HFF-Myc (cell line): ENCODE data around the gene GATB.
"Not testable (repeated sequence)": the region's sequence is repeated elsewhere in the genome, so short reads cannot be mapped to it uniquely, and the experiment has no call there.

Source experiments
- DNase-seq: peaks from one replicate; pipeline ENCODE4 v3.0.0-alpha.2; 2011; ENCODE audit warnings: low read depth; ENCODE audit errors: extremely low read depth
- H3K4me3 ChIP-seq: replicated peaks from 2 replicates; pipeline ENCODE4 v1.5.1; 2011; ENCODE audit warnings: low read depth, mild to moderate bottlenecking, control low read depth, low read length
- TF ChIP-seq, protein P1 (sequence below): IDR thresholded peaks from 2 replicates; pipeline ENCODE4 v1.5.1; 2012; ENCODE audit warnings: mild to moderate bottlenecking, low read depth, low read length, control low read depth; ENCODE audit errors: missing control alignments

The GATB gene

GRCh38 chr4:151738720-151739517, 21.9 kb downstream of the GATB start:
- no peak for DNase-seq
- no peak overlapping the region for H3K4me3 ChIP-seq

GRCh38 chr4:151736852-151737251, 24.0 kb downstream of the GATB start:
- H3K4me3 ChIP-seq, DNase-seq: not testable (repeated sequence)

More at GRCh38 chr4:151738720-151739517, 21.9 kb downstream of the GATB start:
- TF ChIP-seq, protein P1, sequence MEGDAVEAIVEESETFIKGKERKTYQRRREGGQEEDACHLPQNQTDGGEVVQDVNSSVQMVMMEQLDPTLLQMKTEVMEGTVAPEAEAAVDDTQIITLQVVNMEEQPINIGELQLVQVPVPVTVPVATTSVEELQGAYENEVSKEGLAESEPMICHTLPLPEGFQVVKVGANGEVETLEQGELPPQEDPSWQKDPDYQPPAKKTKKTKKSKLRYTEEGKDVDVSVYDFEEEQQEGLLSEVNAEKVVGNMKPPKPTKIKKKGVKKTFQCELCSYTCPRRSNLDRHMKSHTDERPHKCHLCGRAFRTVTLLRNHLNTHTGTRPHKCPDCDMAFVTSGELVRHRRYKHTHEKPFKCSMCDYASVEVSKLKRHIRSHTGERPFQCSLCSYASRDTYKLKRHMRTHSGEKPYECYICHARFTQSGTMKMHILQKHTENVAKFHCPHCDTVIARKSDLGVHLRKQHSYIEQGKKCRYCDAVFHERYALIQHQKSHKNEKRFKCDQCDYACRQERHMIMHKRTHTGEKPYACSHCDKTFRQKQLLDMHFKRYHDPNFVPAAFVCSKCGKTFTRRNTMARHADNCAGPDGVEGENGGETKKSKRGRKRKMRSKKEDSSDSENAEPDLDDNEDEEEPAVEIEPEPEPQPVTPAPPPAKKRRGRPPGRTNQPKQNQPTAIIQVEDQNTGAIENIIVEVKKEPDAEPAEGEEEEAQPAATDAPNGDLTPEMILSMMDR: no peak

- TF ChIP-seq, protein P1: no peak
- DNase-seq: no peak
- no peak overlapping the region for H3K4me3 ChIP-seq
These were observed 24.4 kb downstream of the GATB start for GRCh38 chr4:151736361-151736760.

- not testable (repeated sequence) for H3K4me3 ChIP-seq, DNase-seq
These were observed 29.1 kb downstream of the GATB start for GRCh38 chr4:151731670-151732069.

- H3K4me3 ChIP-seq: no peak overlapping the region
These were observed 30.9 kb downstream of the GATB start for GRCh38 chr4:151729731-151730559.

DNA sequence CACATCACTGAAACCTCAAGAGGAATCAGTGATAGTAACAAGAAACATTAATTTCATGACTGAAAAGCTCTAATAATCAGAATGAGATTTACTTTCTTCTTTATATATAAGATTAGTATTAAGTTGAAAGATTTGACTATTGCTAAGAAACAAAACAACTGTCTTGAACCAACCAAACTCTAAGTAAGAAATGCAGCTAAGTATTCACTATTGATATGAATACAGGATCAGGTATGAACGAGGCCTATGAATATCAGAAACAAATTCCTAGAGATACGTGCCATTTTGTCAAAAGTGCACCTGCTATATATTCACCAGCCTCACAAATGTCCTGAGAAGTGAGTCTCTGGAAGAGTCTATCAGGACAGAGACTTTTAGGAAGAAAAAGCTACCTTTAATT, 32.1 kb downstream of the GATB start:
- DNase-seq: no peak
- H3K4me3 ChIP-seq: no peak overlapping the region
- TF ChIP-seq, protein P1: no peak

More at GRCh38 chr4:151729731-151730559, 30.9 kb downstream of the GATB start:
- TF ChIP-seq, protein P1: no peak
- DNase-seq: no peak

DNA sequence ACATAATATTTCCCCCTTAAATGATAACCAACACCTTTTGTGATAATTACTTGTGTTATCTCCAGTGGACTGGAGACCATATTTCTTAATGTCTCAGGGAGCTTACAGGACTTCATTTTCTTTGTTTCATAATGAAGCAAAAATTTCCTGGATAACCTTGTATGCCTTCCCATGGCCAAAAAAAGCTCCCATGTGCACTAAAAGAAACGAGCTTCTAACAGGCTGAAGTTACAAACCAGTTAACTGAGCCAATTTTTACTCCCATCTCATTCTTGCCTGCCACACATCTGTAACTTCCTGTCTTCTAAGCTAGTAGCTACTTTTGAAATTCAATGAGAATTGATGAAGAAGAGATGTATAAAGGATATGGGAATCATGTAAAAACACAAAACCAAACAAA, 32.8 kb downstream of the GATB start:
- TF ChIP-seq, protein P1: no peak
- no peak overlapping the region for H3K4me3 ChIP-seq
- no peak for DNase-seq
